OCI-LY3 (cell line): ENCODE measurements around the gene WDFY1.

ENCODE experiments used
- EZH2phosphoT487 ChIP-seq: fragments of 200-600 bp; shearing (Covaris generic); IDR thresholded peaks from 2 replicates; pipeline ENCODE4 v1.6.1; 2018; ENCODE audit warnings: antibody characterized with exemption, mixed run types, low read depth
- TF ChIP-seq, protein P1 (sequence below): fragments of 200-600, 300-600 bp; sonication (generic); IDR thresholded peaks from 2 replicates; pipeline ENCODE4 v1.5.1; 2014; ENCODE audit warnings: antibody characterized with exemption, low read length, low read depth

GRCh38 chr2:223856021-223856420 is 89.1 kb downstream of the WDFY1 start:
- TF ChIP-seq, protein P1, sequence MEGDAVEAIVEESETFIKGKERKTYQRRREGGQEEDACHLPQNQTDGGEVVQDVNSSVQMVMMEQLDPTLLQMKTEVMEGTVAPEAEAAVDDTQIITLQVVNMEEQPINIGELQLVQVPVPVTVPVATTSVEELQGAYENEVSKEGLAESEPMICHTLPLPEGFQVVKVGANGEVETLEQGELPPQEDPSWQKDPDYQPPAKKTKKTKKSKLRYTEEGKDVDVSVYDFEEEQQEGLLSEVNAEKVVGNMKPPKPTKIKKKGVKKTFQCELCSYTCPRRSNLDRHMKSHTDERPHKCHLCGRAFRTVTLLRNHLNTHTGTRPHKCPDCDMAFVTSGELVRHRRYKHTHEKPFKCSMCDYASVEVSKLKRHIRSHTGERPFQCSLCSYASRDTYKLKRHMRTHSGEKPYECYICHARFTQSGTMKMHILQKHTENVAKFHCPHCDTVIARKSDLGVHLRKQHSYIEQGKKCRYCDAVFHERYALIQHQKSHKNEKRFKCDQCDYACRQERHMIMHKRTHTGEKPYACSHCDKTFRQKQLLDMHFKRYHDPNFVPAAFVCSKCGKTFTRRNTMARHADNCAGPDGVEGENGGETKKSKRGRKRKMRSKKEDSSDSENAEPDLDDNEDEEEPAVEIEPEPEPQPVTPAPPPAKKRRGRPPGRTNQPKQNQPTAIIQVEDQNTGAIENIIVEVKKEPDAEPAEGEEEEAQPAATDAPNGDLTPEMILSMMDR = no peak
- no peak for TF ChIP-seq EZH2phosphoT487
